Measurements from ENCODE around the gene SUSD4.
"Not testable (repeated sequence)": the region's sequence is repeated elsewhere in the genome, so short reads cannot be mapped to it uniquely, and the experiment has no call there.

SUSD4 gene

GRCh38 chr1:223285452-223285851, 78.5 kb downstream of the SUSD4 start:
- no peak for DNase-seq

- not testable (repeated sequence) for DNase-seq
These were observed 80.3 kb downstream of the SUSD4 start for GRCh38 chr1:223283697-223284096.

- DNase-seq, result not testable (repeated sequence)
These were observed 85.7 kb downstream of the SUSD4 start for GRCh38 chr1:223278311-223278710.

GRCh38 chr1:223276029-223276428, 87.9 kb downstream of the SUSD4 start:
- no peak for DNase-seq

GRCh38 chr1:223273511-223273910, 90.5 kb downstream of the SUSD4 start:
- DNase-seq, result no peak

GRCh38 chr1:223271085-223271781, 92.7 kb downstream of the SUSD4 start:
- DNase-seq, result no peak

- no peak for DNase-seq
These were observed 93.8 kb downstream of the SUSD4 start for GRCh38 chr1:223270155-223270554.

GRCh38 chr1:223269006-223269405, 95.0 kb downstream of the SUSD4 start:
- no peak for DNase-seq

GRCh38 chr1:223266632-223267172, 97.3 kb downstream of the SUSD4 start:
- no peak for DNase-seq

- DNase-seq, result no peak
These were observed 98.7 kb downstream of the SUSD4 start for GRCh38 chr1:223264983-223265908.

GRCh38 chr1:223264529-223264928, 99.4 kb downstream of the SUSD4 start:
- DNase-seq, result no peak

GRCh38 chr1:223261914-223262313, 102.1 kb downstream of the SUSD4 start:
- DNase-seq, result no peak

GRCh38 chr1:223260712-223261111, 103.3 kb downstream of the SUSD4 start:
- no peak for DNase-seq

GRCh38 chr1:223259462-223259861, 104.5 kb downstream of the SUSD4 start:
- no peak for DNase-seq

- no peak for DNase-seq
These were observed 105.2 kb downstream of the SUSD4 start for GRCh38 chr1:223258751-223259198.

- no peak for DNase-seq
These were observed 106.0 kb downstream of the SUSD4 start for GRCh38 chr1:223257856-223258550.

- DNase-seq, result no peak
These were observed 107.9 kb downstream of the SUSD4 start for GRCh38 chr1:223256034-223256433.

GRCh38 chr1:223253916-223254315, 110.1 kb downstream of the SUSD4 start:
- DNase-seq, result no peak

GRCh38 chr1:223251387-223251786, 112.6 kb downstream of the SUSD4 start:
- not testable (repeated sequence) for DNase-seq

GRCh38 chr1:223250632-223251015, 113.4 kb downstream of the SUSD4 start:
- DNase-seq, result no peak

- no peak for DNase-seq
These were observed 113.9 kb downstream of the SUSD4 start for GRCh38 chr1:223249854-223250631.

- DNase-seq, result no peak
These were observed 115.2 kb downstream of the SUSD4 start for GRCh38 chr1:223248770-223249140.
